NCI-H1436 treated with DMSO at 0.1 percent for 48 hours (cell line): Measurements from ENCODE around the gene TMEM201.
"Not testable (repeated sequence)": the region's sequence is repeated elsewhere in the genome, so short reads cannot be mapped to it uniquely, and the experiment has no call there.

Source experiments
- DNase-seq: peaks from one replicate; lab custom pipeline; 2025; lab: John Stamatoyannopoulos, UW

TMEM201 gene

DNA sequence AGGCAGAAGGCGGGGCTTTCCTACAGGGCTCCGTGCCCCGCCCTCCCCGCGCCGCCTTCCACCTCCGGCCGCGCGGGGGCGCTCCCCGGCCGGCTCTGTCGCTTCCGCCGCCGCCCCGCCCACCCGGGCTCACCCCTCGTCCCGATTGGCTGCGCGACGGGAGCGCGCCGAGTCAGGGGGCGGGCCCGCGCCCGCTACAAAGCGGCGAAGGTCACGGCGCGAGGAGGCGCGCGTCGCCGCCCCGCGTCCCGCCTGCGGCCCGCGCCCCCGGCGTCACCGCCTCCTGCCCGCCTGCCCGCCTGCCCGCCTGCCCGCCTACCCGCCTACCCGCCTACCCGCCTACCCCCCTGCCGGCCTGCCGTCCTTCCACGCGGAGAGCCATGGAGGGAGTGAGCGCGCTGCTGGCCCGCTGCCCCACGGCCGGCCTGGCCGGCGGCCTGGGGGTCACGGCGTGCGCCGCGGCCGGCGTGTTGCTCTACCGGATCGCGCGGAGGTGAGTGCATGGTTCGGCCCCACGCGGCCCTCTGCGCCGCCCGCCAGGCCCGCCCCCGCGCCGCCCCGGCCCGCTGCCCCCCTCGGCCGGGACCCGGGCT is at the start of gene TMEM201:
Gene TMEM201 (plus strand): TSS at position 361 of the 593 bp plus-strand sequence. CDS start 20 bp downstream, at position 381.
- peak; percentile 44 for DNase-seq

GRCh38 chr1:9539165-9539828 is 49.4 kb upstream of the TMEM201 start, which contains the start of gene SLC25A33:
Gene SLC25A33, plus strand, starts transcription at chr1:9539465. Its CDS starts 227 bp downstream, at chr1:9539692.
- DNase-seq = peak; percentile 55

DNA sequence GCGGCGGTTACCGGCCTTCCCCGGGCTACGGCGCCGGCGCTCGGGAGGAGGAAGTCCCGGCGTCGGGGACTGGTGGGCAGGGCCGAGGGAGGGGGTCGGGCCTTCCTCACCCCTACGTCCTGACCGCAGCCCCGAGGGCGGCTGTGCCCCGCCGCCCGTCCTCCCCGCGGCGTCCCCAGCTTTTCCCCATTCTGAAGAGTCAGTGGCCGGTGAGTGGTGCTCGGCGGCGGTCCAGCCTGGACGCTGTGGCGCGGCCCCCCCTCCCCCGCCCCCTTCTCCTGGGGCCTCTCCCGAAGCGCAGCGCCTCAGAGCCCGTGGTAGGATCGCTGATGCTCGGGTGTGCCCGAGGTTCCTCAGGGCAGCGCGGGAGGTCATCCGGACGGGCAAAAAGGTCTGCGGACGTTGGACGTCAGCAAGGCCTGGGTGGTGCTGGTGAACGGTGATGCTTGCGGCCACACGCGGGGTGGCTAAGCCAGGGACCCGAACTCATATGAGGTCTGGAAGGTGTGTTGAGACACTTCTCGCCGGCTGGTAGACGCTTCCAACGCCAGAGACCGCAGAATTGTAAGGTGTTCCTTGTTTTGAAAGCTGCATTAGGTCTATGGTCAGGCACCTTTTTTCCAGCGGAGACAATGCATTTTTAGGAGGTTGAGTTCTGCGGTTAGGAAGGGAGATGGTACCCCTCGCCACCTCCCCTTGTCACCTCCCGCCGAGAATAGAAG is 48.7 kb upstream of the TMEM201 start:
- DNase-seq = no peak

GRCh38 chr1:9542430-9542829 is 46.3 kb upstream of the TMEM201 start:
- DNase-seq = no peak

- no peak for DNase-seq
Measured at GRCh38 chr1:9544926-9545325, 43.8 kb upstream of the TMEM201 start.

DNA sequence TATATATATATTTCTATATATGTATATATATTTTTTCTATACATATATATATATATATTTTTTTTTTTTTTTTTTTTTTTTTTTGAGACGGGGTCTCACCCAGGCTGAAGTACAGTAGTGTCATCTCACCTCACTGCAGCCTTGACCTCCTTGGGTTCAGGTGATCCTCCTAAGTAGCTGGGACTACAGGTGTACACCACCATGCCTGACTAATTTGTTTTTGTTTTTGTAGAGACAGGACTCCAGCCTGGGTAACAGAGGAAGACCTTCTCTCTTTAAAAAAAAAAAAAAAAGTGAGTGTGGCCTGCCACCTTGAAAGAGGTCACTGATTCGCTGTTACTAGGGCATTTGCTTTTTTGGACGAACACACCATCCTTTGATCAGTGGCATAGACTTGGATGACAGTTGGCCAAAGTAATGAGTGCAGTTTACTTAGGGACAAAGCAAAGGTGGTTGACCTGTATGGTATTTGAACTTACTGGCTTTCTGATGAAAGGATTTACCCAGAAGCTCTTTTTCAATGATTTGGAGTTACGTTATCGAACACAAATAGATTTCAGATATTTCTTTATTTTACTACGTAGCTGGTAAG is 38.7 kb upstream of the TMEM201 start:
- DNase-seq = no peak

DNA sequence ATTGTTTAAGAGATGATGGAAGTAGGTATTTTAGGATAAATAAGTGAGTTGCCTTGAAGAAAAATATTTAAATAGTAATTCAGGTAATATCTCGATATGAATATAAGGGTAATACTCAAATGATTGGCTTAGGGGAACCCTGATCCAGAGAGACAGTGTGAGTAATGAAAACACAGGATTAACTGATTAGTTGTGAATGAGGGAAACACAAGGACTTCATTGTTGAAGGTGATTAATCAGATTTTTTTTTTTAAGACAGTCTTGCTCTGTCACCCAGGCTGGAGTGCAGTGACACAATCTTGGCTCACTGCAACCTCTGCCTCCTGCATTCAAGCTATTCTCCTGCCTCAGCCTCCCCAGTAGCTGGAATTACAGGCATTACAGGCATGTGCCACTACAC is 36.7 kb upstream of the TMEM201 start:
- DNase-seq = no peak

DNA sequence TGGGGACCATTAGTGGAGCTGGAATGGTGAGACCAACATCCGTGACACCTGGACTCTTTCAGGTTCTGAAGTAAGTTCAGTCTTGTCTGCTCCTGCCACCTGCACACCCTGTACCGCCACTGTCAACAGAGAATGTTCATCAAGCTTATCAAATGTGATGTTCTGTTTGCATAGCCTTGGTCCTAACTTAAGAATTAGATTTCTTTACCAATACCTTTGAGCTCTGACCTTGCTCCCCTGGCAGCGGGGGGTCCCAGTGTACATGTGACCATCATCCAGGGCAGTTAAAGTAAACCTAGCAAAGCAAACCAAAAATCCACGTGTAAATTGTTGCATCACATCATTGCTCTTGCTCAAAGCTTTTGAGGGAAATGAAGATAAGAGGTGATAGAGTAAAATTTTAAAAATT is 35.0 kb upstream of the TMEM201 start:
- no peak for DNase-seq

DNA sequence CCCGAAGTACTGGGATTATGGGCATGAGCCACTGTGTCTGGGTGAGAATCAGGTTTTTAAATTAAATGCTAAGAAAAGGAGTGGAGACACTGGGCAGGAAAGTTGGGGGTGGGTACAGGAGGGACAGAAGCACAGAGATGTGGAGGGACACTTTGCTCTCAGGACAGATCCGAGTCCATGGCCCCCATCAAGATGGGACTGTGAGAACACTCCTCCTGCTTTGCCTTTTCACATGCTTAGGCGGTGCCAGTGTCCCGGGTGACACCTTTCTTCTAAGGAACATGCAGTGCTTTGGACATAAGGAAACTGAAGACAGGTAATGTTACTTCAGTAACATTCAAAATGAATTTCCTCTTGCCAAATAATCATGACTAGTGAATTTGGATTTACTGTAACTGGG is 32.8 kb upstream of the TMEM201 start:
- no peak for DNase-seq

DNA sequence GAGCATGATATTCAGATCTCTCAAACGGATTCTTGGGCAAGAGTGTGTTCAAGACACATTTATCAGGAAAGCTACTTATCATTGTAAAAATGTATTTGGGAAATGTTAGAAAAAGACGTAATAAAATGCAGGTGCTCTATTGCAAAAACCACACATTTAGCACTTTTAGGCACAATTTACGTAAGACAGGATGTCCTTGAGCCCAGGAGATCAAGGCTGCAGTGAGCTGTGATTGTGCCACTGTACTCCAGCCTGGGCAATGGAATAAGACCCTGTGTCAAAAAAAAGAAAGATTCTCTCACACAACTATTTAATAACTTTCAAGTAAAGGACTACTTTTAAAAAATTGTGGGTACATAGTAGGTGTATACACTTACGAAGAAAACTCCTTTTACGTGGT is 31.1 kb upstream of the TMEM201 start:
- no peak for DNase-seq

DNA sequence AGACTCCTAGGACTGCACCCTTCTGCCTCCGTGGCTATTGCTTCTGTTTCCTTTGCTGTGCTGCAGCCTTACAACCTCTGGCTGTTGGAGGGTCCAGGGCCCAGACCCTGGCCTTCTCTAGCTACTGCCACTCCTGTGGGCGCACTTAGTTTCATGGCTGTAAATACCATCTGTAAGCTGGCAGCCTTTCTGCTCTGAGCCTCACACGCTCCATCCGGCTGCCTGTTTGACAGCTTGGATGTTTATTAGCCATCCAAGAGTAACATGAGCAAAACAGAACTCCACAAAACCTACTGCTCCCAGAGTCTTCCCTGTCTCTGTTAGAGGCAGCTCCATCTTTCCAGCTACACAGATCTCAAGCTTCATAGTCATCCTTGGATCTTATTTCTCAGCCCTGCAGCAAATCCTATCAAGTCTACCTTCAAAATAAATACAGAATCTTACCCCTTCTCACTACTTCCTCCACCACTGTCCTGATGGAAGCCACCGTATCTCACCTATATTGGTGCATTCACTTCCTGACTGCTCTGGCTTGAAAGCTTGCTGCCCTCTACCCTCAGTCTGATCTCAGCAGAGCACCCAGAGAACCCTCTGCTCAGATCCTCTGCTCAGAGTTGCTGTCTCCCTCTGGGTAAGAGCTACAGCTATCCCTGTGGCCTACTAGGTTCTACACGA is 30.3 kb upstream of the TMEM201 start:
- no peak for DNase-seq

DNA sequence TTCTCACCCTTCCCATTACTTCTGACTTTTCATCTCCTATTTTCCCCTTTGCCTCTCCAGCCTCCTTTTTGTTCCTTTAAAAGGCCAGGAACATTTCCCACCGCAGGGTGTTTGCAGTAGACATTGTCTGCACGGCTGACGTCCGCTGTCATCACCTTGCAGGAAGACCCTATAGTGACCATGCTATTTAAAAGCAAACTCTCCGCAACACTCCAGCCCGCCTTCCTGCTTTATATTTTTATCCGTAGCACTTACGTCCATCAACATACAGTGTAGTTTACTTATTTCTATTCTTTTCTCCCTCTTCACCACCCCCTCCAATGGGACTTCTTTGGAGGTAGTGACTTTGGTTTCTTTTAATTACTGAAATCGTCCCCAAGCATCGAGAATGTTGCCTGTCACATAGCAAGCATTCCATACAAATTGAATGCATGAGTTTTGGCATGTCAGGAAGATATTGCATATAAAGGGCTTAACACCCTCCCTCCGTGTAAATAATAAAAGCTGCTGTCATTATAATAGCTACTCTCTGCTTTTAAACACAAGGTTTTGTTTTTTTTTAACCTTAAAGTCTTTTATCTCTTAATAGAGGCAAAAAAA is 29.7 kb upstream of the TMEM201 start:
- DNase-seq = no peak

- DNase-seq = no peak
Measured at GRCh38 chr1:9559673-9560072, 29.0 kb upstream of the TMEM201 start.

GRCh38 chr1:9560090-9560489 is 28.6 kb upstream of the TMEM201 start:
- DNase-seq = not testable (repeated sequence)

DNA sequence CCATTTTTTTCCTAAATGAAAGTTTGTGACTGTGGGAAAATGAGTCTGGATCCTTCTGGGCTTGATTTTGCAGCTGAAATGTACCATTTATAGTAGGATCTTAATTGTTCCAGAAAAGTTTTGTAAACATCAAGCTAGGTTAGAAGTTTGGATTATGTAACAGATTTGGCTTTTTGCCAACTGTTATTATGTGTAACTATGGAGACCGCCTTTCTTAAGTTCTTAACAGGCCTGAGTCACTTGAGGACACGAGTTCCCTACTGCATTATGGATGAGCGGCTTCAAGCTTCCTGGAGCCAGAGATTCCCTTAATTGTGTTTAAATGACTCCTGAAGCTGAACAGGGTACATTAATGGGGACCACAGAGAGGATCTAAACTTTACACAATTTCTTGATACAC is 27.3 kb upstream of the TMEM201 start:
- peak; percentile 88 for DNase-seq

GRCh38 chr1:9569267-9569666 is 19.4 kb upstream of the TMEM201 start:
- no peak for DNase-seq

GRCh38 chr1:9570886-9571529 is 17.7 kb upstream of the TMEM201 start:
- DNase-seq = not testable (repeated sequence)

GRCh38 chr1:9573723-9574122 is 15.0 kb upstream of the TMEM201 start:
- no peak for DNase-seq

GRCh38 chr1:9575486-9575885 is 13.2 kb upstream of the TMEM201 start:
- no peak for DNase-seq

GRCh38 chr1:9576903-9577302 is 11.8 kb upstream of the TMEM201 start:
- no peak for DNase-seq

DNA sequence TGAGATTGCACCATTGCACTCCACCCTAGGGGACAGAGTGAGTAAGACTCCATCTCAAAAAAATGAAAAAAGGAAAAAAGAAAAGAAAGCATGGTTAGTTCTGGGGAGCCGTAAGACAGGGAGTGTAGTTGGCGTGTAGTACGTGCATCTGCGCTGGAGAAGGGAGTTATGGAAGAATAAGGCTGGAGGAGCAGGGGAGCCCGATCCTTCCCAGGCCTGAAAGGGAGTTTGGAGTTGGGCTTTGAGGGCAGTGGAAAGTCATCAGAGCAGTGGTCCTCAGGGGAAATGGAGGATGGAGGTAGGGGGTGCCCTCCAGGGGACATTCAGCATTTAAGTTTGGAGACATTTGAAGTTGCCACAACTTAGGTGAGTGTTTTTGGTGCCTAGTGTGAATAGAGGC is 11.3 kb upstream of the TMEM201 start:
- no peak for DNase-seq
